VCaP (cell line): Measurements from ENCODE around the gene CTXN1.

Source experiments
- H3K27ac ChIP-seq: fragments of 450-650 bp; 2 replicates; pipeline ENCODE4 v1.5.1; 2017
- CTCF ChIP-seq: fragments of 450-650 bp; conservative IDR thresholded peaks from 2 replicates; pipeline ENCODE4 v1.5.1; 2017; ENCODE audit warnings: mild to moderate bottlenecking, moderate library complexity

CTXN1 gene

DNA sequence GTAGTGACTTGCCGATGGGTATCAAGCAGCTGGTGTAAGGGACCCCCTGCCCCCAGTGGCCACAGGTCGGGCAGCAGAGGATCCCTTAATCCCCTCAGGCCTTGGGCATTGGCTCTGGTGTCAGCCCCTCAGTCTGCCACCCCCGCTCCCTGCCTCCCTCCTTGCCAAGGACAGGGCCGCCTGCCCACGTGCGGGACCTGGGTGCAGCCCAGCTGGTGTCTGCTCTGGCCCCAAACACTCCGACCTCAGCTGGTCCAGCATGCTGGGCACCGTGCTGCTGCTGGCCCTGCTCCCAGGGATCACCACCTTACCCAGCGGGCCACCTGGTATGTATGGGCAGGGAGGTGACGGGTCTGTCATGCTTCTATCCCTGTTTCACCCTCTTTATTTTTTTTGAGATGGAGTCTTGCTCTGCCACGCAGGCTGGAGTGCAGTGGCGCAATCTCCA is 11.3 kb downstream of the CTXN1 start, which contains the start of gene TGFBR3L:
Gene TGFBR3L, plus strand, starts transcription at position 233 of the 448 bp plus-strand sequence.
- no peak within 1 kb of the TSS for H3K27ac ChIP-seq
- TF ChIP-seq CTCF: no peak

- no peak overlapping the region for H3K27ac ChIP-seq
- TF ChIP-seq CTCF: no peak
Measured at GRCh38 chr19:7914099-7914498, 11.8 kb downstream of the CTXN1 start.

DNA sequence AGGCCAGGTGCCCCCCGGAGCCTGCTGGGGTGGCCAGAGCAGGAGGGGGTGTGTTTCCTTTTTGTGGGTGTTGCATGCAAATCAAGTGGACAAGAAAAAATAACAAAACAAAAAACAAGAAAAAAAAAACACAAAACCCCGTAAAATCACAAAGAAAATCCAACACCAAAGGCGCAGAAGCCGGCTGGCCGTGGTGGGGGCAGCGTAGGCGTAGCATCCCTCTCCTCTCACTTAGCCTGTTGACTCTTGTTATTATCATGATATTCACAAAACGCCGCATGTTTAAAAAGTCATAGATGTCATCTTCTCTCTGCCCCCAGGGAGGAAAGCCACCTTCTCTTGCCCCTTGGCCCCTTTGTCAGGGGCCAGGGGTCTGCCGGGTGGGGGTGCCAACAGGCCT is 12.3 kb downstream of the CTXN1 start:
- no peak overlapping the region for H3K27ac ChIP-seq
- no peak for TF ChIP-seq CTCF

DNA sequence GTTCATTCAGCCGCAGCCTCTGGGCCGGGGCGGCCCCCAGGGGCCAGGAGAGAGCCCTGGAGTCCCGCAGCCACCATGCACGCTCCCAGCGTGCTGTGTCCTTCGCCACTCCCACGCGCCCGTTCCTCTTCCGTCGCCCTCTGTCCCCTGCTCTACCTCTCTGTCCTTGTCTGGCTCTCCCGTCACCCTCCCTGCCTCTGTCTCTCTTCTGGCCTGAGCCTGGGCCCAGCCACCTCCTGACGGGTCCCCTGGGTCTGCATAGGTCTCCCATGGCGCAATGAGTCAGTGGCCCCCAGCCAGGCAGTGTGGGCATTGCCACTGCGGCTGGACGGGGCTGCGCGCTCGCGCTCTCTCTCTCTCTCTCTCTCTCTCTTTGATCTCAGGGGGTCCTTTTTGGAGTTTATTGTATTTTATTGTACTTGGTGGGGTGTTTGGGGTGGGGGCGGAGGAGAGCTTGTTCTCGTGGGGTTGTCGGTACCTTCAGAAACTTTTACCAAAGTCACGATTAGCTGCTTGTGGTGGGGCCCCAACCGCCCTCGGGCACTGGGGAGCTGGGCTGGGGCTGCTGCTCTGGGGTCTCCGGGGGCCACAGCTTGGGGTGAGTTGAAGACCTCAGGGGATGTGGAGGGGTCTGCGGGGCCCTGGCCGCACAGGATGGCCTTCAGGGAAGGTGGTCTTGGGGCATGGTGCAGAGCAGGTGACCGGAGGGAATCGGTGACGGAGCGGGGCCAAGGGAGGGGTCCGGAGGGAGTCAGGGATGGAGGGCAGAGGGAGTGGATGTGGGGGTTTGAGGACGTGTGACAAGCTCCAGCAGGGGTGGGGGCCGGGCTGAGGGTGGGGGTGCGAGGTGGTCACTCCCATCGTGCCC is 13.0 kb downstream of the CTXN1 start:
- TF ChIP-seq CTCF: no peak
- H3K27ac ChIP-seq: no peak overlapping the region

GRCh38 chr19:7912144-7912696 is 13.7 kb downstream of the CTXN1 start:
- H3K27ac ChIP-seq: no peak overlapping the region
- no peak for TF ChIP-seq CTCF

DNA sequence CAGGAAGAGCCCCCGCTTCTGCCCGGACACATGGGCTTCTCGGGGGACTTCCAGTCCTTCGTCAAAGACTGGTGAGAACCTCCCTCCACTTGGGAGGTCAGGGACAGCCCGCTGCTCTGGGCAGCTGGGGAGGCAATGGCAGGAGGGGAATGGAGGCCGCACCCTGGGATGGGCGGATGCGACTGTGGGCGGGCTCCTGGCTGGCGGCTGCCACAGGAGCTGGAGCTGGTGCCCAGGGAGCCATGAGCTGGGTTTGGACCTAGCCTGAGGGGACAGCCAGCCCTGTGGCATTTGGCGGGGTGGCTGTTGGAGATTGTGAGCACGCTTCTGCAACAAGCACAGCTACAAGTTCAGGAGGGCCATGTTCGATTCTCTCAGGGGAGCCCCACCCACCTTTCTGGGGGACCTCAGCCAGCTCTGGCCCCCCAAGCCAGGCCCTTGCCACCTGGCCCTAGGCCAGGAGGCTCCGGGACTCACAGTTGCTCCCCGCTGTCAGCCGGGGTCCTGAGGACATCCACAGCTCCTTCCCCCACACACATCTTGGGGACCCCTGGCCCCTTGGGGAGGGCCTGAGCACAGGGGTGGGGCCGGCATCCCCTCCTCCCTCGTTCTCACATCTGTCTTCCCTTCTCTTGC is 14.3 kb downstream of the CTXN1 start:
- TF ChIP-seq CTCF: no peak
- no peak overlapping the region for H3K27ac ChIP-seq
